Measurements from ENCODE around the gene ST13.

DNA sequence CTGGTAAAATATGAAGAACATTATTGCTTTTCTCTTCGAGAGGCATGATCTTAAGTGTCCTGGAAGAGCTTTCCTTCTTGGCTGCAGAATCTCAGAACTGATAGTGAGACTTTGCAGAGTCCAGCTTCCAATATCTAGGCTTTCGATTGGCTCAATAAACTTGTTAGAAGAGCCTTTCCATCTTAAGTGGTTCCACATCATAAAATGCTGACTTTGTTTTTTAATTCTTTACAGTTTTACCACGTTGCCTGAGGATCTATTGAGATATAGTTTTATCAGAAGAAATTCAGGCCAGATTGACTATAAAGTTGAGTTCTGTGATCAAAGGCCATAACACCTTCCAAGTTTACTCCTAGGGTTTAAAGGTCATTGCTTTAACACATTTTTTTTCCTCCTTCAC, 21.0 kb upstream of the ST13 start:
- TF ChIP-seq HMG20B (CRISPR knock-in tag; IDR thresholded peaks at IDR 0.05) (no peak), JUNB (CRISPR knock-in tag; conservative IDR thresholded peaks at IDR 0.05) (no peak), POLR2AphosphoS5 (IDR thresholded peaks at IDR 0.05; ENCODE audit: control insufficient read depth, insufficient read depth, low read depth, low read length) (no peak), SAFB (IDR thresholded peaks at IDR 0.05; ENCODE audit: borderline replicate concordance, low read depth, low read length) (no peak), BACH1 (tag; IDR thresholded peaks at IDR 0.05) (no peak), ZNF121 (CRISPR knock-in tag; conservative IDR thresholded peaks at IDR 0.05) (no peak), NFIC (IDR thresholded peaks at IDR 0.05) (no peak), TAF1 (IDR thresholded peaks at IDR 0.05; ENCODE audit: control insufficient read depth, extremely low read depth, insufficient read depth, low read length, severe bottlenecking) (no peak), MTF1 (CRISPR knock-in tag; IDR thresholded peaks at IDR 0.05; ENCODE audit: borderline replicate concordance) (no peak), EP300 (IDR thresholded peaks at IDR 0.05; ENCODE audit: low read length) (no peak)

Data from K562 (cell line).